Activated CD8-positive, alpha-beta T cell treated with anti-CD3 and anti-CD28 coated beads, Interleukin-2, amount 10 ng/mL, durations not matched to agents 7 days and 5 days (primary cell): ENCODE measurements around the gene AGPAT2. TPM values are rescaled to one million over a fixed set of nuclear protein-coding genes. Genes with fewer than 3 reads are reported as not detected.

Source experiments
- ATAC-seq: fragments of 150-1000 bp; cut with Tn5 transposase; one replicate; pipeline ENCODE4 v1.10.0; 2021; ENCODE audit warnings: moderate library complexity
- CTCF ChIA-PET: fragments of 350-600 bp; sonication (Branson Sonifier 250); formaldehyde crosslinking; loops from one replicate; lab custom pipeline; 2021; ENCODE audit warnings: antibody characterized with exemption; lab: Charles Lee
- POLR2A ChIA-PET: fragments of 350-600 bp; sonication (Branson Sonifier 250); formaldehyde crosslinking; loops from one replicate; lab custom pipeline; 2021; ENCODE audit warnings: antibody characterized with exemption; lab: Charles Lee
- DNase-seq: peaks from one replicate; pipeline ENCODE4 v3.0.0-alpha.2; 2020
- H3K27ac Mint-ChIP-seq: one replicate; pipeline ENCODE4 v1.8.0; 2021; ENCODE audit warnings: mild to moderate bottlenecking, mixed read lengths
- H3K27me3 Mint-ChIP-seq: one replicate; pipeline ENCODE4 v1.8.0; 2021; ENCODE audit warnings: low read depth, mixed read lengths
- H3K36me3 Mint-ChIP-seq: one replicate; pipeline ENCODE4 v1.8.0; 2021; ENCODE audit warnings: low read depth, mixed read lengths
- H3K4me1 Mint-ChIP-seq: one replicate; pipeline ENCODE4 v1.8.0; 2021; ENCODE audit warnings: low read depth, mixed read lengths
- H3K4me3 Mint-ChIP-seq: one replicate; pipeline ENCODE4 v1.8.0; 2021; ENCODE audit warnings: mild to moderate bottlenecking, mixed read lengths
- H3K9me3 Mint-ChIP-seq: one replicate; pipeline ENCODE4 v1.8.0; 2022; ENCODE audit warnings: mixed read lengths; ENCODE audit not compliant: insufficient read depth
- microRNA-seq: library from miRNA; unstranded; fragments of <30 nt; microRNA quantifications from one replicate; pipeline ENCODE4 v1.2.0, GENCODE V29; 2022
- total RNA-seq, 2 experiments: library from RNA; stranded (reverse); gene quantifications; one replicate each; pipeline ENCODE4 v1.2.3, GENCODE V29; 2021

AGPAT2 gene
- total RNA-seq, 2 experiments from 2014 or later: 32.7 to 33.7 TPM

GRCh38 chr9:136624184-136624951 is 62.9 kb downstream of the AGPAT2 start:
- POLR2A ChIA-PET: no interaction called here
- H3K9me3 Mint-ChIP-seq: no peaks in the 10 kb centered on the region

GRCh38 chr9:136623842-136624183 is 63.4 kb downstream of the AGPAT2 start:
- CTCF ChIA-PET: interaction anchor here (7.2 to 7.4 kb wide), 2 partner anchors 134 to 139 kb away, joined by 40 to 53 read pairs; no protein-coding TSS in a partner anchor
- Mint-ChIP-seq H3K36me3 (no peaks in the 10 kb centered on the region), H3K9me3 (no peaks in the 10 kb centered on the region), H3K27ac (no peak overlapping the region), H3K4me1 (peaks cover 4% of the 10 kb centered on the region), H3K4me3 (no peak overlapping the region), H3K27me3 (peaks cover 3% of the 10 kb centered on the region)
- POLR2A ChIA-PET: no interaction called here
- DNase-seq (no peak), ATAC-seq (no peak)

More at GRCh38 chr9:136624184-136624951, 62.9 kb downstream of the AGPAT2 start:
- ATAC-seq: no peak
- CTCF ChIA-PET: interaction anchor here (7.2 to 7.4 kb wide), 2 partner anchors 135 to 140 kb away, joined by 40 to 53 read pairs; no protein-coding TSS in a partner anchor
- H3K4me3 Mint-ChIP-seq: no peak overlapping the region
- H3K27ac Mint-ChIP-seq: no peak overlapping the region
- H3K36me3 Mint-ChIP-seq: no peaks in the 10 kb centered on the region
- no peak for DNase-seq
- H3K27me3 Mint-ChIP-seq: peaks cover 3% of the 10 kb centered on the region
- peaks cover 1% of the 10 kb centered on the region for H3K4me1 Mint-ChIP-seq

Small RNA genes within 50 kb of the gene (microRNA-seq; reads per million reads assigned to microRNA genes)
- gene MIR126: 145 reads per million, percentile 66 among the genes with 10 or more reads in this experiment

Other genes starting within 250 kb of the AGPAT2 start
- 10 to 100 TPM; 16.8 to 18.2 TPM for gene INPP5E, start 247.6 kb downstream of the AGPAT2 start, total RNA-seq
- 10 to 100 TPM; 86.8 to 89.2 TPM for gene SEC16A, start 204.4 kb downstream of the AGPAT2 start, total RNA-seq
- 10 to 100 TPM; 86.6 to 94.1 TPM for gene NOTCH1, start 141.4 kb downstream of the AGPAT2 start, total RNA-seq
- 1 to 10 TPM; 1.9 TPM for gene EGFL7, start 24.5 kb downstream of the AGPAT2 start, total RNA-seq
- under 1 TPM in 1 of 2 experiments, not detected in 1; 0.16 TPM for gene DIPK1B, start 25.1 kb upstream of the AGPAT2 start, total RNA-seq
- gene LCN10, start 55.5 kb upstream of the AGPAT2 start, total RNA-seq: 1 to 10 TPM; 1.8 to 2.4 TPM
- gene LCN6, start 61.1 kb upstream of the AGPAT2 start, total RNA-seq: not detected
- not detected for gene LCN8, start 70.8 kb upstream of the AGPAT2 start, total RNA-seq
- gene LCN15, start 77.1 kb upstream of the AGPAT2 start, total RNA-seq: not detected
- 10 to 100 TPM; 39.9 to 43.2 TPM for gene TMEM141, start 103.9 kb upstream of the AGPAT2 start, total RNA-seq
- under 1 TPM; 0.26 to 0.44 TPM for gene CCDC183, start 108.9 kb upstream of the AGPAT2 start, total RNA-seq
- gene RABL6, start 120.5 kb upstream of the AGPAT2 start, total RNA-seq: 100 to 1,000 TPM; 117 to 118 TPM
- gene AJM1, start 155.0 kb upstream of the AGPAT2 start, total RNA-seq: 1 to 10 TPM; 5.3 to 5.6 TPM
- gene PHPT1, start 162.0 kb upstream of the AGPAT2 start, total RNA-seq: 100 to 1,000 TPM; 108 to 119 TPM
- gene MAMDC4, start 164.9 kb upstream of the AGPAT2 start, total RNA-seq: 10 to 100 TPM; 14.7 to 15.8 TPM
- 100 to 1,000 TPM; 279 to 310 TPM for gene EDF1, start 178.9 kb upstream of the AGPAT2 start, total RNA-seq
- gene TRAF2, start 199.1 kb upstream of the AGPAT2 start, total RNA-seq: 10 to 100 TPM; 48.5 to 57.2 TPM